ENCODE results near the gene RIPOR3.

DNA sequence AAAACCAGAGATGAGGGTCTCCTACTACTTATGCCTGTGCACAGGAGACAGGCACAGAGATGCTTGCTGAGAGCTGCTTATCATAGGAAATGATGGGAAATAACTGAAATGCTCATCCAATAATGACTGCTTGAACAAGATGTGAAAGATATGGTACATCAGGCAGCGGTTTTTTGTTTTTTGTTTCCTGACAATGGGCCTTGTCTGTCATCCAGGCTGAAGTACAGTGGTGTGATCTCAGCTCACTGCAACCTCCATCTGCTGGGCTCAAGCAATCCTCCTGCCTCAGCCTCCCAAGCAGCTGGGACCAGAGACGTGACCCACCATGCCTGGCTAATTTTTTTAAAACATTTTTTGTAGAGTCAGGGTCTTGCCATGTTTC, 1.2 kb upstream of the RIPOR3 start:
- no peak for TF ChIP-seq POLR2A (IDR thresholded peaks at IDR 0.05; ENCODE audit: low read depth, low read length)
- TF ChIP-seq TAF1 (IDR thresholded peaks at IDR 0.05; ENCODE audit: borderline replicate concordance, low read depth, low read length): no peak
- TF ChIP-seq POLR2AphosphoS5 (IDR thresholded peaks at IDR 0.05; ENCODE audit: low read depth, low read length): no peak
